IPS-NIHi11 (cell line): ENCODE data around the gene SAA1.
"Not testable (repeated sequence)": the region's sequence is repeated elsewhere in the genome, so short reads cannot be mapped to it uniquely, and the experiment has no call there.

Experiments
- DNase-seq: peaks from one replicate; pipeline ENCODE4 v3.0.0; 2012; ENCODE audit warnings: mixed read lengths, low spot score

The SAA1 gene

GRCh38 chr11:18259259-18259658 is 6.8 kb upstream of the SAA1 start:
- DNase-seq, result no peak

GRCh38 chr11:18261721-18262120 is 4.3 kb upstream of the SAA1 start:
- no peak for DNase-seq

DNA sequence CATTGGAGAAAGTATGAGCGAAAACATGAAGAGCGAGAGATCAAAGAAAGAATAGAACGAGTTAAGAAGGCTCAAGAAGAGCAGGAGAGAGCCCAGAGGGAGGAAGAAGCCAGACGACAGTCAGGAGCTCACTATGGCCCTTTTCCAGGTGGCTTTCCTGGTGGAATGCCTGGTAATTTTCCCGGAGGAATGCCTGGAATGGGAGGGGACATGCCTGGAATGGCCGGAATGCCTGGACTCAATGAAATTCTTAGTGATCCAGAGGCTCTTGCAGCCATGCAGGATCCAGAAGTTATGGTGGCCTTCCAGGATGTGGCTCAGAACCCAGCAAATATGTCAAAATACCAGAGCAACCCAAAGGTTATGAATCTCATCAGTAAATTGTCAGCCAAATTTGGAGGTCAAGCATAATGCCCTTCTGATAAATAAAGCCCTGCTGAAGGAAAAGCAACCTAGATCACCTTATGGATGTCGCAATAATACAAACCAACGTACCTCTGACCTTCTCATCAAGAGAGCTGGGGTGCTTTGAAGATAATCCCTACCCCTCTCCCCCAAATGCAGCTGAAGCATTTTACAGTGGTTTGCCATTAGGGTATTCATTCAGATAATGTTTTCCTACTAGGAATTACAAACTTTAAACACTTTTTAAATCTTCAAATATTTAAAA is 3.2 kb upstream of the SAA1 start:
- not testable (repeated sequence) for DNase-seq

DNA sequence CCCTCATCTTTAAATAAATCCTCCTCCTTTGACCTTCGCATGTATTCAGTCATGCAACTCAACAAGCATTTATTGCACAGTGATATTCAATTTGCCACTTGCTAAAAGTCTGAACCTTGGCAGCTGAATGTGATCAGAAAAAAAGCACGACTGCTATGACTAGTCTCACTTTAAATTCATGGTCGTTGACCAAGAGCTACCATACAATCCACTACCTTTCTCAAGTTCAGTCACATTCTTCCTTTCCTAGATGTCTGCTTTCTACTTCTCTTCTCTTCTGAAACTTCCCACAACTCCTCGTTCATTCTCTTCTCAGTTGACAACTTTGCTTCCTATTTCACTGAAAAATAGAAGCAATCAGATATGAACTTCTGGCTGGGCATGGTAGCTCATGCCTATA is 2.0 kb upstream of the SAA1 start:
- DNase-seq, result no peak

DNA sequence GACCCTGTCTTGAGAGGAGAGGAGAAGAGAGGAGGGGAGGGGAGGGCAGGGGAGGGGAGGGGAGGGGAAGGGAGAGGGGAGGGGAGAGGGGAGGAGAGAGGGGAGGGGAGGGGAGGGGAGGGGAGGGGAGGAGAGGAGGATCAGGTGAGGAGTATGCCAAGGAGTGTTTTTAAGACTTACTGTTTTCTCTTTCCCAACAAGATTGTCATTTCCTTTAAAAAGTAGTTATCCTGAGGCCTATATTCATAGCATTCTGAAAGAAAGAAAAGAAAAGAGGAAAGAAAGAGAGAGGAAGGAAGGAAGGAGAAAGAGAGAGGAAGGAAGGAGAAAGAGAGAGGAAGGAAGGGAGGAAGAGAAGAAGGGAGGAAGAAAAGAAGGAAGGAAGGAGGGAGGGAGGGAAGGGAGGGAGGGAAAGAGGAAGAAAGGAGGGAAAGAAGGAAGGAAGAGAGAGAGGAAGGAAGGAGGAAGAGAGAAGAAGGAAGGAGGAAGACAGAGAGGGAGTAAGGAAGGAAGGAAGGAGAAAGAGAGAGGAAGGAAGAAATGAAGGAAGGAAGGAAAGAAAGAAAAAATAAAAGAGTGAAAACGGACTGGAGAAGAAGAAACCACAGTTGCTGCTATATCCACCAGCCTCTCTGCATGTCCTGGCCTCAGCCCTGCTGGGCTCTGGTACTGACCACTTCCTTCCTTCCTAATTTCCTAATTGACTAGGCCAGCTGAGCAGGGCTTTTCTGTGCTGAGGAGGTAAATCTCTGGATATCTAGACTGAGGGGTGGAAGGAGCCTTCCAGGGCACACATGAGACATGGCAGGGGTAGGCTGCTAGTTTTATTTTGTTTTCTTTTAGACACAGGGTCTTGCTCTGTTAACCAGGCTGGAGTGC is 1.1 kb upstream of the SAA1 start:
- no peak for DNase-seq

- not testable (repeated sequence) for DNase-seq
These were observed 1.5 kb downstream of the SAA1 start for GRCh38 chr11:18267335-18268133.

DNA sequence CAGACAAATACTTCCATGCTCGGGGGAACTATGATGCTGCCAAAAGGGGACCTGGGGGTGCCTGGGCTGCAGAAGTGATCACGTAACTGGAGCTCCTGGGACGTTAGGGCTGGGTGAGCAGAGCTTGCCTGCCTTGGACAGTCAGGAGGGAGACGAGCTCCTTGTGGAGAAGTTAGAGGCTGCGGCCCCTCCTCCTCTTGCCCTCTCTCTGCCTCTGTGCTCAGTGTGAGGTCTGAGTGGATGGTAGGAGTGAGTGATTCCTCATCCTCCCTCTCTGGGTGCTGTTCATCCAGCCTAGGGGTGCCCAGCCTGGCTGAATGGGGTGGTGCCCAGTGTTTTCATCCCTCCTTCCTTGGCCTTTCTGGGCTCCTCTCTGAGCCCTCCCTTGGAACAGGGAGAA is 3.2 kb downstream of the SAA1 start:
- not testable (repeated sequence) for DNase-seq

DNA sequence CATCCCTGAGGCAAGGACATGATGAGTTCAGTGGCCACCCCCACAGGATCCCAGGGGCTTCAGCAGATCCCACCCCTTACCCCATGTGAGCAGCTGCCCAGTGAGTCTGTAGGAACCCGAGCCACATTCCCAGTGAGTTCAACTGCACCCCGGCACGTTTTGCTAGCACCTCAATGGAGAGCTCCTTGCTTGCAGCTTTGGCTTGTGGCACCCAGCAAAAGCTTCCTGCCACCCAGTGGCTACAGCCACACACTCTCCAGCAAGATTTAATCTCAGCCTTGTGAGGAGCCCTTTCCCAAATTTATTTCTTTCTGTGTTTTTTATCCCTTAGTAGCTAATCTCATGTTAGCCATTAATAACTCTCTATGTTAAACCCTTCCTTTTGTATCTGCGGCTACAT is 4.0 kb downstream of the SAA1 start:
- peak; percentile 33 for DNase-seq

- DNase-seq, result no peak
These were observed 5.1 kb downstream of the SAA1 start for GRCh38 chr11:18271206-18271605.

DNA sequence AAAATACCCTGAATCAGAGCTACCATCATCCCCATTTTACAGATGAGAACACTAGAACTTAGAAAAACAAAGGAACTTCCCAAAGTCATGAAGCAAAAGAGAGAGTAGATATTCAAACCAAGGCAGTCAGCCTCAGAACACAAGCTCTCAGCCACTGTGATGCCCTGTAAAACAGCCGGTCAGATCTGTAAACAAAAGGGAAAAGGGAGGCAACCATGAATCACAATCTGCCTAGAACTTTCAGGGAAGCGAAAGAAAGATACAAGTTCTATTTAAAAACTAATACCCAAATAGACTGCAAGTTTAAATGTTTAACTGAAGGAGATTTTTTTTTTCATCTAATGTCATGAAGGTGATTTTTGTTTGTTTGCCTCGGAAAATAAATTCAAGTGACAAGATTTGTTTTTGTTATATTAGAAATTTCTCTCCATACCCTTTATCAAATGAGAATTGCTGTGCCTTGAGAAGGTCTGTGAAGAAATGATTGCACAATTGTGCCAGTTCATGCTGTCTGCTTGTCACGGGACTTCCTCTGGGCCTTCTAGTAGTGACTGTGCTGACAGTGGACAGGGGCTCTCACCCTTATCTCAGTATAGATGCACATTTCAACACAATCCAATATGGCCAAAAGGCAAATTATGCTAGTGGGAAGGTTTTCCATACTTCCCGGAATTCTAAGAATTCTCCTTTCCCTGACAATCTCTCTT is 11.7 kb downstream of the SAA1 start:
- no peak for DNase-seq

- no peak for DNase-seq
These were observed 14.5 kb downstream of the SAA1 start for GRCh38 chr11:18280438-18281045.

- DNase-seq, result no peak
These were observed 16.6 kb downstream of the SAA1 start for GRCh38 chr11:18282626-18283025.

GRCh38 chr11:18285841-18286240 is 19.8 kb downstream of the SAA1 start:
- no peak for DNase-seq

DNA sequence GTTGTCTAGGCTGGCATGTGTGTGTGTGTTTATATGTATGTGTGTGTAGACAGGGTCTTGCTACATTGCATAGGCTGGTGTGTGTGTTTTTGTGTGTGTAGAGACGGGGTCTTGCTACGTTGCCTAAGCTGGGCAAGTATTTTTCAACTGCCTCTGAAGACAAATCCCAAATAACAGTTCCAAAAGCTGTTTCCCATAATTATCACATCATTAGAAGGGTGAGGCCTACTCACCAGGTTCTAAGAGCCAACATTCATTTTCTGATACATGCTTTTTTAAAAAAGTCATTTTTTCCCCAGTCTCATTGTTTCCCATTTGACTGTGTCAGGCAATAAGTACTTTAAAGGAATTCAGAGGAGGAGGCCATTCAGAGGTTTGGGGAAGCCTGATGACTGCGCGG is 22.8 kb downstream of the SAA1 start:
- DNase-seq, result no peak

- no peak for DNase-seq
These were observed 28.8 kb downstream of the SAA1 start for GRCh38 chr11:18294862-18295261.

DNA sequence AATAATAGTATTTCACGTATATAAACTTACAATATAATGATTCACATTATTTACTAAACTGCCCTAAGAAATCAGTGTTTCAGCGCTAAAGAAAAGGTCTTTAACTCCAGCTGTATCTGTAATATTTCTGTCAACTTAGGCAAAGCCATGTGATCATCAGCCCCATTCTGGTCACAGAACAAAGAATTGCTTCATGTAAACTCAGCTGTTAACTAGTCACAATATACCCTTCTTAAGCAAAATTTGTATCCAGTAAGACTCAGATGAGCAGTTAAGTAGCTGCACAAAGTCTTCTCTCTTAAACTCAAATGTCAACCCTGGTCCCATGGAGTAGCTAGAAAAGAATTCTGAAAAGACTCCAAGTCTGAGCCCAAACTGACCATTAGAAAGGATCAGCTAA is 29.3 kb downstream of the SAA1 start:
- DNase-seq, result no peak

DNA sequence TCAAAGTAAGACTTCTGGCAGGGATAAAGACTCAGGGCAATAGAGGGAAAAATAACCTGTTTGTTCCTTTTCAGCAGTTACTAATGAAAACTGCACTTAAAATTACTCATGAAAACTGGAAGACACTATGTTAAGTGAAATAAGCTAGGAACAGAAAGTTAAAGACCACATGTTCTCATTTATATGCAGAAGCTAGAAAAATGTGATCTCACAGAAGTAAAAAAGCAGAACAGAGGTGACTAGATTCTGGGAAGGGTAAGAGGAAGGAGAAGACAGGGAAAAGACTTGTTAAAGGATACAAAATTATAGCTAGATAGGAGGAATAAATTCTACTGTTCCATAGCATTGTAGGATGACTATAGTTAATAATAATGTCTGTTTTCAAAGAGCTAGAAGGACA is 33.7 kb downstream of the SAA1 start:
- DNase-seq, result no peak

DNA sequence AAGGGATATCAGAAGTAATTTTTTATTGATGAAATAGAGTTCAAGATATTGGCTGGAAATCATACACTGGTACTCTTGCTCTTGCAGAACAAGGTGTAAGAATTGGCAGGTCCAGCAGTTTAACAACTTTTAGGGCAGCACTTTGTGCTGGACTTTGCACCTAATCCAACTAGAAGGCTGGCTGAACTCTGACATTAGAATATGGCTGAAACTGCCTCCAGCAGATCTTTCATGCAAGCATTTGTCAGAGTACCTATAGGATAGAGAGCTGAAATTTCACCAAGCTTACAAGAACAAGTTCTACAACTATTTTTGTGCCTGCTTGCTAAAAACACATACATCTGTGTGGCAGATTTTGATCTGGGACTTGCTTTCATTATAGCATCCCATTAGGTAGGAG is 38.7 kb downstream of the SAA1 start:
- DNase-seq, result no peak

GRCh38 chr11:18307461-18308139 is 41.5 kb downstream of the SAA1 start:
- DNase-seq, result no peak

DNA sequence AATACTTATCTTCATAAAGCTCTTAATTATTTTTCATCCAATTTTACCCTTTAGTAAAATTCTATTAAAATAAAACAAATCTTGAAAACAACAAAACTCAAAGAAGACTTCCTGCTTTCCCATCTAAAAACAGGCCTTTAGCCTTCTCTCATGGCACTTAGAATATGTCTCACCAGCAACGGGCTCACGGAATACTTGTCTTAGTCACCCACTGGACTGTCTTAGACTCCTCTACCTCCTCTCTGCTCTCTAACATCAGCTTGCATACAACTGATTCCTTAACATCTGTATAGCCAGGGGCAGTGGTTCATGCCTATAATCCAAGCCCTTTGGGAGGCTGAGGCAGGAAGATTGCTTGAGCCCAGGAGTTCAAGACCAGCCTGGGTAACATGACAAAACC is 42.2 kb downstream of the SAA1 start:
- no peak for DNase-seq

GRCh38 chr11:18309691-18310090 is 43.6 kb downstream of the SAA1 start:
- DNase-seq, result no peak
